MG63 (cell line): ENCODE measurements around the gene ATP6V0B. TPM values are rescaled to one million over a fixed set of nuclear protein-coding genes. Genes with fewer than 3 reads are reported as not detected.
A peak's percentile ranks its signal among the peaks of the same experiment; 100 is the strongest.

Experiments
- DNase-seq: peaks from one replicate; pipeline ENCODE4 v3.0.0-alpha.2; 2020
- H3K27me3 ChIP-seq: fragments of 250-450 bp; sonication (Bioruptor Pico); 2 replicates; pipeline ENCODE4 v1.5.1; 2020; ENCODE audit warnings: mild to moderate bottlenecking, moderate library complexity
- H3K36me3 ChIP-seq: fragments of 250-450 bp; sonication (Bioruptor Pico); 2 replicates; pipeline ENCODE4 v1.5.1; 2020; ENCODE audit warnings: mild to moderate bottlenecking, moderate library complexity
- H3K4me3 ChIP-seq: fragments of 250-450 bp; sonication (Bioruptor Pico); 2 replicates; pipeline ENCODE4 v1.5.1; 2020; ENCODE audit warnings: mild to moderate bottlenecking, moderate library complexity
- H3K9me3 ChIP-seq: fragments of 250-450 bp; sonication (Bioruptor Pico); 2 replicates; pipeline ENCODE4 v1.5.1; 2020; ENCODE audit warnings: mild to moderate bottlenecking, moderate library complexity
- total RNA-seq: library from RNA; depleted of rRNA; stranded (reverse); fragments of >200 nt; shearing (Covaris generic); gene quantifications from 2 replicates; pipeline ENCODE4 v1.2.3, GENCODE V29; 2014; ENCODE audit warnings: low replicate concordance

Gene ATP6V0B
- total RNA-seq, 1 experiment from 2014 or later = 124 TPM

GRCh38 chr1:43938892-43939587 is 35.7 kb upstream of the ATP6V0B start:
- Histone ChIP-seq H3K9me3 (no peaks in the 10 kb centered on the region), H3K36me3 (no peaks in the 10 kb centered on the region), H3K27me3 (no peaks in the 10 kb centered on the region), H3K4me3 (no peak overlapping the region)
- no peak for DNase-seq

- Histone ChIP-seq H3K4me3 (no peak overlapping the region), H3K9me3 (no peaks in the 10 kb centered on the region), H3K36me3 (no peaks in the 10 kb centered on the region), H3K27me3 (no peaks in the 10 kb centered on the region)
- no peak for DNase-seq
Measured at GRCh38 chr1:43942411-43942810, 32.3 kb upstream of the ATP6V0B start.

- no peaks in the 10 kb centered on the region for H3K27me3 ChIP-seq
- no peak overlapping the region; the same call in 1 of the 2 replicates for H3K4me3 ChIP-seq
- H3K36me3 ChIP-seq = peaks cover 4% of the 10 kb centered on the region; the same call in 1 of the 2 replicates
- H3K9me3 ChIP-seq = no peaks in the 10 kb centered on the region
- DNase-seq = no peak
Measured at GRCh38 chr1:43944860-43945259, 29.9 kb upstream of the ATP6V0B start.

GRCh38 chr1:43945674-43946235 is 29.0 kb upstream of the ATP6V0B start:
- peak overlapping the region; percentile 76 for H3K4me3 ChIP-seq
- DNase-seq = no peak
- H3K27me3 ChIP-seq = no peaks in the 10 kb centered on the region
- no peaks in the 10 kb centered on the region for H3K9me3 ChIP-seq
- peaks cover 7% of the 10 kb centered on the region for H3K36me3 ChIP-seq

- peak; percentile 97 for DNase-seq
- Histone ChIP-seq H3K36me3 (peaks cover 8% of the 10 kb centered on the region), H3K4me3 (peak within 1 kb of the TSS; percentile 76), H3K9me3 (no peaks in the 10 kb centered on the region), H3K27me3 (no peaks in the 10 kb centered on the region)
Measured at GRCh38 chr1:43946236-43947060, 28.3 kb upstream of the ATP6V0B start, which contains the start of gene IPO13. Gene IPO13 (plus strand): TSS chr1:43946950. CDS start chr1:43947601, 651 bp downstream.

- Histone ChIP-seq H3K36me3 (peaks cover 14% of the 10 kb centered on the region), H3K27me3 (no peaks in the 10 kb centered on the region), H3K4me3 (peak overlapping the region; percentile 76), H3K9me3 (no peaks in the 10 kb centered on the region)
- no peak for DNase-seq
Measured at GRCh38 chr1:43947061-43947873, 27.5 kb upstream of the ATP6V0B start.

GRCh38 chr1:43947874-43948437 is 26.8 kb upstream of the ATP6V0B start:
- H3K4me3 ChIP-seq = peak overlapping the region; percentile 76
- H3K9me3 ChIP-seq = no peaks in the 10 kb centered on the region
- H3K27me3 ChIP-seq = no peaks in the 10 kb centered on the region
- no peak for DNase-seq
- H3K36me3 ChIP-seq = peaks cover 14% of the 10 kb centered on the region

GRCh38 chr1:43949678-43950077 is 25.1 kb upstream of the ATP6V0B start:
- no peaks in the 10 kb centered on the region for H3K9me3 ChIP-seq
- H3K27me3 ChIP-seq = no peaks in the 10 kb centered on the region
- no peak for DNase-seq
- H3K4me3 ChIP-seq = no peak overlapping the region
- peaks cover 14% of the 10 kb centered on the region for H3K36me3 ChIP-seq

- no peak for DNase-seq
- no peak overlapping the region for H3K4me3 ChIP-seq
- no peaks in the 10 kb centered on the region for H3K27me3 ChIP-seq
- peaks cover 16% of the 10 kb centered on the region for H3K36me3 ChIP-seq
- H3K9me3 ChIP-seq = no peaks in the 10 kb centered on the region
Measured at GRCh38 chr1:43951021-43951985, 23.5 kb upstream of the ATP6V0B start.

GRCh38 chr1:43952731-43953346 is 21.9 kb upstream of the ATP6V0B start:
- no peak overlapping the region for H3K4me3 ChIP-seq
- H3K27me3 ChIP-seq = no peaks in the 10 kb centered on the region
- no peaks in the 10 kb centered on the region for H3K9me3 ChIP-seq
- peaks cover 22% of the 10 kb centered on the region for H3K36me3 ChIP-seq
- DNase-seq = no peak

- no peak overlapping the region for H3K4me3 ChIP-seq
- H3K9me3 ChIP-seq = no peaks in the 10 kb centered on the region
- no peak for DNase-seq
Measured at GRCh38 chr1:43953361-43953760, 21.4 kb upstream of the ATP6V0B start.

GRCh38 chr1:43954036-43954435 is 20.7 kb upstream of the ATP6V0B start:
- H3K27me3 ChIP-seq = no peaks in the 10 kb centered on the region
- H3K4me3 ChIP-seq = no peak overlapping the region
- H3K9me3 ChIP-seq = no peaks in the 10 kb centered on the region
- peaks cover 25% of the 10 kb centered on the region for H3K36me3 ChIP-seq
- no peak for DNase-seq

More at GRCh38 chr1:43953361-43953760, 21.4 kb upstream of the ATP6V0B start:
- peaks cover 25% of the 10 kb centered on the region for H3K36me3 ChIP-seq
- no peaks in the 10 kb centered on the region for H3K27me3 ChIP-seq

- no peaks in the 10 kb centered on the region for H3K27me3 ChIP-seq
- H3K9me3 ChIP-seq = no peaks in the 10 kb centered on the region
- H3K4me3 ChIP-seq = no peak overlapping the region
- no peak for DNase-seq
- peaks cover 20% of the 10 kb centered on the region for H3K36me3 ChIP-seq
Measured at GRCh38 chr1:43956234-43956633, 18.5 kb upstream of the ATP6V0B start.

- Histone ChIP-seq H3K9me3 (no peaks in the 10 kb centered on the region), H3K36me3 (peaks cover 15% of the 10 kb centered on the region), H3K4me3 (no peak overlapping the region), H3K27me3 (no peaks in the 10 kb centered on the region)
- no peak for DNase-seq
Measured at GRCh38 chr1:43957407-43958040, 17.2 kb upstream of the ATP6V0B start.
